ENCODE data around the gene UBE2D1. TPM values are rescaled to one million over a fixed set of nuclear protein-coding genes. Genes with fewer than 3 reads are reported as not detected.
A peak's percentile ranks its signal among the peaks of the same experiment; 100 is the strongest.

Gene UBE2D1
- 24.1 and 27.6 TPM in 2 replicates for total RNA-seq

DNA sequence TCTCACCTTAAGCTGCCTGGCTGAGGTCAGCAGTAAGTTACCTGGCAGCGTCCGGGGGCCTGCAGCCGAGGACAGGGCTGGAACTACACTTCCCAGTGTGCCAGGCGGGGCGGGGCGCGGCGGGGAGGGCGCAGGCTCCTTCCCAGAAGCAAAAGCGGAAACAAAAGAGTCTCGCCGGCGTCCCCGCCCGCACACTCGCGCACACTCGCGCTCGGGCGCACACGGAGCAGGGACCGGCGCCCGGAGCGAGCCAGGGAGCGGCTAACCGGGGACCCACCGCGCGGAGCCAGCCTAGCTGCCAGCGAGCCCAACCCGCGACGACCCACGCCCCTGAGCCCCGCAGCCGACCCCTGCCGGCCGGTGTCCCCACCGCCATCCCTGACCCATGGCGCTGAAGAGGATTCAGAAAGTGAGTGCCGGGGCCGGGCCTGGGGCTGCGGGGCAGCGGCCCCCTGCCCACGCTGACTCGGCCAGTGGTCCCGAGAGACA, at the start of gene UBE2D1:
TSS of gene UBE2D1 (plus strand) at position 190 of the 489 bp plus-strand sequence. CDS start at position 386, 196 bp downstream.
- Histone ChIP-seq H3K36me3 (ENCODE audit: control insufficient read depth, insufficient read depth, low read length) (no peaks in the 10 kb centered on the region), H3K27me3 (ENCODE audit: control insufficient read depth, insufficient read depth, low read length) (no peaks in the 10 kb centered on the region), H3K4me3 (ENCODE audit: low read depth, low read length) (peak within 1 kb of the TSS; percentile 88)
- TF ChIP-seq, protein P1, sequence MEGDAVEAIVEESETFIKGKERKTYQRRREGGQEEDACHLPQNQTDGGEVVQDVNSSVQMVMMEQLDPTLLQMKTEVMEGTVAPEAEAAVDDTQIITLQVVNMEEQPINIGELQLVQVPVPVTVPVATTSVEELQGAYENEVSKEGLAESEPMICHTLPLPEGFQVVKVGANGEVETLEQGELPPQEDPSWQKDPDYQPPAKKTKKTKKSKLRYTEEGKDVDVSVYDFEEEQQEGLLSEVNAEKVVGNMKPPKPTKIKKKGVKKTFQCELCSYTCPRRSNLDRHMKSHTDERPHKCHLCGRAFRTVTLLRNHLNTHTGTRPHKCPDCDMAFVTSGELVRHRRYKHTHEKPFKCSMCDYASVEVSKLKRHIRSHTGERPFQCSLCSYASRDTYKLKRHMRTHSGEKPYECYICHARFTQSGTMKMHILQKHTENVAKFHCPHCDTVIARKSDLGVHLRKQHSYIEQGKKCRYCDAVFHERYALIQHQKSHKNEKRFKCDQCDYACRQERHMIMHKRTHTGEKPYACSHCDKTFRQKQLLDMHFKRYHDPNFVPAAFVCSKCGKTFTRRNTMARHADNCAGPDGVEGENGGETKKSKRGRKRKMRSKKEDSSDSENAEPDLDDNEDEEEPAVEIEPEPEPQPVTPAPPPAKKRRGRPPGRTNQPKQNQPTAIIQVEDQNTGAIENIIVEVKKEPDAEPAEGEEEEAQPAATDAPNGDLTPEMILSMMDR (IDR thresholded peaks at IDR 0.05; ENCODE audit: insufficient read depth, low read length, poor library complexity, severe bottlenecking) = no peak
- DNase-seq (ENCODE audit: low read depth) = peak; percentile 26

DNA sequence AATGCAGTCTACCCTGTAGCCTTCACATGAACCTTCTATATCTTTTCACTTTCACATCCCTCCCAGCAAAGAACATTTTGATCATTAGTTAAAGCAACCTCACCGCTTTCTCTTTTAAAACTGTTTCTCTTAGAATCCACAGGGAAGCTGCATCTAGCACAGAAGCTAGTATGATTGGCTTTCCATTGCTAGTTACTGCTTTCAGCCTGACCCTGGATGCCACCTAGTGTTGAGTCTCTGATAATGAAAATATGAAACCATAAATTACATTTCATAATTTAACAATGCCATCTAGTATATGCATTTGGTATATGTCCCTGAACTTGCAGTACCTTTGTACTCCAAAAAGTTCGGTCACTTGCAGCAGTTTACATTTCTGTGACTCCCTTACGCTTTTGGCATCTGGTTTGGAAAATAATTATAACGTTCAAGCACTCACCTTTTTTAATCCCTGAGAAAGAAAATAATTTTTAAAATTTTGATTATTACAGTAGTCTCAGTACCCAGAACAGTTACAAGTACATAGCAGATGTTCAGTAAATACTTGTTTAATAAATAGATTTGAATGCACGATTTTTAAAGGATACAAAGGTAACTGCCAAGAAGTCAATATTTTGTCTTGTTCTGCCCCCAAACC, 43.1 kb upstream of the UBE2D1 start:
- DNase-seq (ENCODE audit: low read depth) = no peak
- Histone ChIP-seq H3K27me3 (ENCODE audit: control insufficient read depth, insufficient read depth, low read length) (no peaks in the 10 kb centered on the region), H3K36me3 (ENCODE audit: control insufficient read depth, insufficient read depth, low read length) (no peaks in the 10 kb centered on the region), H3K4me3 (ENCODE audit: low read depth, low read length) (no peak overlapping the region)
- TF ChIP-seq, protein P1 (IDR thresholded peaks at IDR 0.05; ENCODE audit: insufficient read depth, low read length, poor library complexity, severe bottlenecking) = peak; percentile 63

DNA sequence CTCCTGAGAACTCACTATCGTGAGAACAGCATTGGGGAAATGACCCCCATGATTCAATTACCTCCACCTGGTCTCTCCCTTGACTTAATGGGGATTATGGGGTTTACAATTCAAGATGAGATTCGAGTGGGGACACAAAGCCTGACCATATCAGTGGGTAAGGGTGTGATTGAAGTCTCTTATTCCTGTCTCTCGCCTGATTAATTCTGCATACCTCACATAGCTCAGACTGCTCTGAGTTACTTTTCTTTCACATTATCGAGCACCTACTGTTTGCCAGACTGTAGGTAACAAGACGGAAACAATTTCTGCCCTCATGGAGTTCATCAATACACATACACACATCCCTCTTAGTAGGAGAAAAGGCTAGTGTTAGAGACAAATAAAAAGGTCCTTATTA, 40.8 kb upstream of the UBE2D1 start:
- TF ChIP-seq, protein P1 (IDR thresholded peaks at IDR 0.05; ENCODE audit: insufficient read depth, low read length, poor library complexity, severe bottlenecking) = no peak
- no peak for DNase-seq (ENCODE audit: low read depth)
- H3K36me3 ChIP-seq (ENCODE audit: control insufficient read depth, insufficient read depth, low read length) = no peaks in the 10 kb centered on the region
- H3K4me3 ChIP-seq (ENCODE audit: low read depth, low read length) = no peak overlapping the region
- no peaks in the 10 kb centered on the region for H3K27me3 ChIP-seq (ENCODE audit: control insufficient read depth, insufficient read depth, low read length)

DNA sequence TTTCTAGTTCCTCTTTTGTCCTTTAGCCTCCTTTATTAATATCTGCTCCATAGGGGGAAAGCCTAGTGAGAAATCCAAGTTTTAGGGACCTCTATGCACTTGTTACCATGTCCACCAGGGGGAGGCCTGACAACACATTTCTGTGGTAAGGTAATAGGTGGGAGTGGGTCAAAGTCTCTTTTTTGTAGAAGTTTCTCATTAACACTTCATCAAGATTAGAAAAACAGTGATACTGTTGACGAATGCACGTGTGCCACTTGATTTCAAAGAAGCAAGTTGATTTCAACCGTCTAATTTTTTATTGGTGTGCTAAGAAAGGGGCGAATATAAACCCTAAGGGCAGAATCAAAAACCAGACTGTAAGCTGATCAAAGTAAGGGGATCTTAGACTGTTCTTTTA, 35.2 kb upstream of the UBE2D1 start:
- no peak for DNase-seq (ENCODE audit: low read depth)
- H3K36me3 ChIP-seq (ENCODE audit: control insufficient read depth, insufficient read depth, low read length) = no peaks in the 10 kb centered on the region
- TF ChIP-seq, protein P1 (IDR thresholded peaks at IDR 0.05; ENCODE audit: insufficient read depth, low read length, poor library complexity, severe bottlenecking) = peak; percentile 86
- H3K4me3 ChIP-seq (ENCODE audit: low read depth, low read length) = no peak overlapping the region
- no peaks in the 10 kb centered on the region for H3K27me3 ChIP-seq (ENCODE audit: control insufficient read depth, insufficient read depth, low read length)

DNA sequence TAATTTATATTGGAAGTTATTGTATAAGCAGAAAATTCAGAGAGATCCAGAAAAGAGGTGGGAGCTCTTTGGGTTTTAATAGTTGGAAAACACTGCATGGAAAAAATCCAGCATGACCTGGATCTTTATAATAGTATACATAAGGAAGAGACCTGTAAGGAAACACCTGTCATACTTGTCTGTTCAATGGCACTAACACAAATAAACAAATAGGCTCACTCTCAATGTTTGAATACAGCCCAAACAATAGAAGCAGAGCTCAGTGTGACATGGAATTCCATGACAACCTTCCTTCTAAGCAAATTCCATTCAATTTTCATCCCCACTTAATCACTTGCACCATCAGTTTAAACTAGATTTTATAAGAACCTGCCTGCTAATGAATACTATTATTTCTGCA, 34.1 kb upstream of the UBE2D1 start:
- Histone ChIP-seq H3K4me3 (ENCODE audit: low read depth, low read length) (no peak overlapping the region), H3K36me3 (ENCODE audit: control insufficient read depth, insufficient read depth, low read length) (no peaks in the 10 kb centered on the region), H3K27me3 (ENCODE audit: control insufficient read depth, insufficient read depth, low read length) (no peaks in the 10 kb centered on the region)
- no peak for DNase-seq (ENCODE audit: low read depth)
- TF ChIP-seq, protein P1 (IDR thresholded peaks at IDR 0.05; ENCODE audit: insufficient read depth, low read length, poor library complexity, severe bottlenecking) = no peak

DNA sequence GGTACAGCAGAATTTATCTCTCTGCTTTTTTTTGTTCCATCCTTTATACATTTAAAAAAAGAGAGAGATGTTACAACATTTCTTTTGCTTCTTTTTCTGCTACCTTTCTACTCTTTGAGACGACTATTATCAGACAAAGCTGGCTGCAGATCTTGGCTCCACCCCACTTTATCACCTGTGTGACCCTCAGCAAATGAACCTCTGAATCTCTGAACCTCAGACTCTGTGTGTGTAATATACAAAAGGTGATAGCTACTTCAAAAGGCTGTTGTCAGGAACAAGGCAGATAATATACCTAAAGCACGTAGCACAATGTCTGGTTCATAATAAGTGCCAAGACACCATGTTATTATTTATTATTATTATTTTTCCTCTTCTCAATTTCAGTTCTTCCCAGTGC, 32.6 kb upstream of the UBE2D1 start:
- TF ChIP-seq, protein P1 (IDR thresholded peaks at IDR 0.05; ENCODE audit: insufficient read depth, low read length, poor library complexity, severe bottlenecking) = no peak
- Histone ChIP-seq H3K36me3 (ENCODE audit: control insufficient read depth, insufficient read depth, low read length) (no peaks in the 10 kb centered on the region), H3K4me3 (ENCODE audit: low read depth, low read length) (no peak overlapping the region), H3K27me3 (ENCODE audit: control insufficient read depth, insufficient read depth, low read length) (no peaks in the 10 kb centered on the region)
- no peak for DNase-seq (ENCODE audit: low read depth)

Data from kidney epithelial cell (primary cell).